H9 (cell line): ENCODE data around the gene DGKG. TPM values are rescaled to one million over a fixed set of nuclear protein-coding genes. Genes with fewer than 3 reads are reported as not detected.

Experiments
- DNase-seq: peaks from one replicate; pipeline ENCODE4 v3.0.0-alpha.2; 2017
- H2AFZ ChIP-seq: one replicate; pipeline ENCODE4 v1.6.1; 2013; ENCODE audit warnings: mild to moderate bottlenecking, low read length, control low read depth, moderate library complexity
- H2AK5ac ChIP-seq: 2 replicates; pipeline ENCODE4 v1.6.1; 2013; ENCODE audit warnings: low read length, control low read depth, mixed read lengths; ENCODE audit not compliant: insufficient read length
- H2BK120ac ChIP-seq: one replicate; pipeline ENCODE4 v1.6.1; 2013; ENCODE audit warnings: low read depth, mild to moderate bottlenecking, low read length, control low read depth, inconsistent platforms; ENCODE audit not compliant: poor library complexity, severe bottlenecking
- H2BK12ac ChIP-seq: 2 replicates; pipeline ENCODE4 v1.6.1; 2013; ENCODE audit warnings: low read length, control low read depth, mixed read lengths, low read depth; ENCODE audit not compliant: insufficient read length
- H2BK15ac ChIP-seq: 2 replicates; pipeline ENCODE4 v1.6.1; 2013; ENCODE audit warnings: low read depth, low read length, control low read depth
- H2BK20ac ChIP-seq: one replicate; pipeline ENCODE4 v1.6.1; 2013; ENCODE audit warnings: low read depth, mild to moderate bottlenecking, low read length, control low read depth, inconsistent platforms; ENCODE audit not compliant: poor library complexity, severe bottlenecking
- H2BK5ac ChIP-seq: 2 replicates; pipeline ENCODE4 v1.6.1; 2013; ENCODE audit warnings: low read length, control low read depth, mixed read lengths; ENCODE audit not compliant: insufficient read length
- H3K14ac ChIP-seq: 2 replicates; pipeline ENCODE4 v1.6.1; 2013; ENCODE audit warnings: low read length, control low read depth; ENCODE audit not compliant: insufficient read depth
- H3K18ac ChIP-seq: 2 replicates; pipeline ENCODE4 v1.6.1; 2013; ENCODE audit warnings: low read depth, mild to moderate bottlenecking, mixed read lengths, low read length, control low read depth; ENCODE audit not compliant: insufficient read length
- H3K23ac ChIP-seq: 2 replicates; pipeline ENCODE4 v1.6.1; 2013; ENCODE audit warnings: low read length, control low read depth, mixed read lengths, low read depth; ENCODE audit not compliant: insufficient read length
- H3K23me2 ChIP-seq: 2 replicates; pipeline ENCODE4 v1.6.1; 2013; ENCODE audit warnings: low read depth, mild to moderate bottlenecking, mixed read lengths, low read length, control low read depth; ENCODE audit not compliant: insufficient read length, poor library complexity, severe bottlenecking
- H3K27ac ChIP-seq: 2 replicates; pipeline ENCODE4 v1.5.1; 2013; ENCODE audit warnings: low read length, control low read depth, mixed read lengths, low read depth; ENCODE audit not compliant: insufficient read length
- H3K27me3 ChIP-seq: 2 replicates; pipeline ENCODE4 v1.6.1; 2013; ENCODE audit warnings: low read length, control low read depth, inconsistent platforms; ENCODE audit not compliant: insufficient read depth
- H3K4ac ChIP-seq: 2 replicates; pipeline ENCODE4 v1.6.1; 2013; ENCODE audit warnings: low read depth, mild to moderate bottlenecking, control low read depth, inconsistent platforms, low read length, moderate library complexity
- H3K4me1 ChIP-seq: 2 replicates; pipeline ENCODE4 v1.6.1; 2013; ENCODE audit warnings: low read length, control low read depth, inconsistent platforms; ENCODE audit not compliant: insufficient read depth
- H3K4me2 ChIP-seq: 2 replicates; pipeline ENCODE4 v1.6.1; 2013; ENCODE audit warnings: low read length, control low read depth, mixed read lengths; ENCODE audit not compliant: insufficient read length, insufficient read depth
- H3K56ac ChIP-seq: 2 replicates; pipeline ENCODE4 v1.6.1; 2013; ENCODE audit warnings: low read depth, mild to moderate bottlenecking, mixed read lengths, low read length, control low read depth; ENCODE audit not compliant: insufficient read length
- H3K79me1 ChIP-seq: 2 replicates; pipeline ENCODE4 v1.6.1; 2013; ENCODE audit warnings: low read depth, mild to moderate bottlenecking, moderate library complexity, low read length, control low read depth, inconsistent platforms; ENCODE audit not compliant: insufficient read depth, poor library complexity, severe bottlenecking
- H3K79me2 ChIP-seq: 2 replicates; pipeline ENCODE4 v1.6.1; 2013; ENCODE audit warnings: low read length, control low read depth, inconsistent platforms; ENCODE audit not compliant: insufficient read depth
- H3K9ac ChIP-seq: 2 replicates; pipeline ENCODE4 v1.6.1; 2013; ENCODE audit warnings: low read length, control low read depth, mixed read lengths; ENCODE audit not compliant: insufficient read length; ENCODE audit errors: extremely low read depth
- H3K9me3 ChIP-seq: one replicate; pipeline ENCODE4 v1.6.1; 2013; ENCODE audit warnings: low read depth, low read length, inconsistent platforms; ENCODE audit not compliant: control insufficient read depth
- H3T11ph ChIP-seq: one replicate; pipeline ENCODE4 v1.6.1; 2013; ENCODE audit warnings: mild to moderate bottlenecking, low read length, control low read depth, inconsistent platforms
- H4K20me1 ChIP-seq: one replicate; pipeline ENCODE4 v1.6.1; 2013; ENCODE audit not compliant: control insufficient read depth, insufficient read length, insufficient read depth
- H4K5ac ChIP-seq: 2 replicates; pipeline ENCODE4 v1.6.1; 2013; ENCODE audit warnings: low read depth, mild to moderate bottlenecking, mixed read lengths, low read length, control low read depth; ENCODE audit not compliant: insufficient read length
- H4K8ac ChIP-seq: replicated peaks from 2 replicates; pipeline ENCODE4 v1.6.1; 2013; ENCODE audit warnings: low read length, control low read depth, mixed read lengths, low read depth; ENCODE audit not compliant: insufficient read length
- H4K91ac ChIP-seq: 2 replicates; pipeline ENCODE4 v1.6.1; 2013; ENCODE audit warnings: low read depth, mild to moderate bottlenecking, moderate library complexity, mixed read lengths, low read length, control low read depth; ENCODE audit not compliant: insufficient read length
- H3K27ac Mint-ChIP-seq, 3 experiments: 2 replicates in 2 of 3; 3 replicates in 1 of 3; pipeline ENCODE4 v1.8.0; 2020 to 2021; ENCODE audit warnings: mixed read lengths in 3 of 3, mild to moderate bottlenecking in 1 of 3, moderate library complexity in 1 of 3
- H3K27me3 Mint-ChIP-seq: 2 replicates; pipeline ENCODE4 v1.8.0; 2021; ENCODE audit warnings: low read depth, mild to moderate bottlenecking, moderate library complexity, mixed read lengths
- H3K36me3 Mint-ChIP-seq, 3 experiments: 2 replicates in 2 of 3; 3 replicates in 1 of 3; pipeline ENCODE4 v1.8.0; 2020 to 2021; ENCODE audit warnings: low read depth in 3 of 3, mixed read lengths in 3 of 3; ENCODE audit not compliant: insufficient read depth in 1 of 3
- H3K4me1 Mint-ChIP-seq, 2 experiments: 2 replicates each; pipeline ENCODE4 v1.8.0; 2020; ENCODE audit warnings: mixed read lengths in 2 of 2
- H3K4me3 Mint-ChIP-seq, 2 experiments: 2 replicates in 1 of 2; 3 replicates in 1 of 2; pipeline ENCODE4 v1.8.0; 2020 to 2021; ENCODE audit warnings: mild to moderate bottlenecking in 2 of 2, mixed read lengths in 2 of 2, moderate library complexity in 1 of 2
- H3K9me3 Mint-ChIP-seq, 2 experiments: 2 replicates in 1 of 2; 3 replicates in 1 of 2; pipeline ENCODE4 v1.8.0; 2020; ENCODE audit warnings: mild to moderate bottlenecking in 2 of 2, mixed read lengths in 2 of 2, moderate library complexity in 1 of 2
- WGBS: extraction: QIAGEN DNeasy Blood & Tissue Kit; methylation state at CpG from one replicate; pipeline ENCODE4 v1.1.7; 2013; ENCODE audit warnings: missing lambda C conversion rate, low lambda C conversion rate, mixed read lengths; ENCODE audit not compliant: insufficient read length; ENCODE audit errors: extremely low coverage; 5-methylcytosine and 5-hydroxymethylcytosine counted together
- total RNA-seq: library from RNA; stranded (reverse); gene quantifications from 2 replicates; pipeline ENCODE4 v1.2.1, GENCODE V29; 2021
- TF ChIP-seq, protein P1 (sequence below): fragments of 200-600 bp; sonication (generic); conservative IDR thresholded peaks from 3 replicates; pipeline ENCODE4 v1.8.0; 2021; ENCODE audit warnings: antibody characterized with exemption, mild to moderate bottlenecking

DGKG gene
- total RNA-seq, 1 experiment from 2014 or later: not detected

DNA sequence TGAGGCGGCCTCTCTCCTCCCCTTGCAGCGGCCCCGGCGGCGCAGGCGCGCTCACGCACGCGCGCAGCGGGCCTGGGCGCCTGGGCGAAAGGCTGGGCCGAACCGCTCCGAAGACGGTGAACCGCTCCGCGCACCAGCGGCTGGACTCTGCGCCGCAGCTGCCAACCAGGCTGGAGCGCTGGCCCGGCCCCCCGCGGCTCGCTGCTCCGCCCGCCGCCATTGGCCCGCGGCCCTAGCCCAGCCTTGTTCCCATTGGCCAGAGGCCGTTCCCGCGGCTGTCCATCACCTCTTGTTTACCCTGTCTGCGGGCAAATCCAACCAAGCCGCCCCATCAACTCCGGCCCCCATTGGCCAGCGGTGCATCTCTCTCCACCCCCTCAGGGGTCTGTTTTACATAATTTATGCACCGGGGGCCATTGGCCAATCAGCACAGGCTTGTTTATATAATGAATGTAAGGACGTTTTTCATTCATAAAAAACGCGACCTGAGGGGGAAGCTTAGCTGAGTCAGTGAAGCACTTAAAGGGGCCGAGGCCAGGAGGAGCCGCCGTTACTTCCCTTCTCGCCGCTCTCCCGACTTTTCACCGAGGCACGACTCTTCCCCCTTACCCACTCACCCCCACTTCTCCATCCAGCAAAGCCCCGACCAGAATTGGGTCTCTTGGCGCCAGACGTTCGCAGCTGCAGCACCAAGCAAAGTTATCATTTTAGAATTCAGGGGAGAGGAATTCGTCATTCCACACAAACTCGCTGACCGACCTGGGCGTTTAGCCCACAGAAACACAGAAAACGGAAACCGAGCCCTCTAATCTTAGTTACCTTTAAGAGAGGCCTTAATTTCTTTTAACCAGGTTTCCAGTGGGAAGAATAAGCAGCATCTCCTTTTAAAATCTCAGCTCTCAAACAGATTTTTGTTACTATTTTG, 252.8 kb downstream of the DGKG start, which contains the start of gene ETV5:
TSS of gene ETV5 (minus strand) at position 149 of the 925 bp plus-strand sequence. CDS start 3,221 bp downstream, outside the sequence.
- Histone ChIP-seq H4K20me1 (no peaks in the 10 kb centered on the region), H3K27ac (no peak within 1 kb of the TSS), H3K4me1 (no peaks in the 10 kb centered on the region; the same call in 1 of the 2 replicates), H2BK15ac (no peak within 1 kb of the TSS), H4K91ac (no peak within 1 kb of the TSS), H2AFZ (no peak within 1 kb of the TSS), H4K5ac (no peak within 1 kb of the TSS), H2BK120ac (no peak within 1 kb of the TSS), H3K27me3 (peaks cover 37% of the 10 kb centered on the region), H3K56ac (no peak within 1 kb of the TSS), H4K8ac (no peak within 1 kb of the TSS), H3K9me3 (no peaks in the 10 kb centered on the region), H3K18ac (peak within 1 kb of the TSS; percentile 61), H3K14ac (peak within 1 kb of the TSS; percentile 64), H3K79me2 (no peaks in the 10 kb centered on the region; the same call in 1 of the 2 replicates), H2BK5ac (no peak within 1 kb of the TSS), H3K79me1 (no peaks in the 10 kb centered on the region), H3T11ph (no peak within 1 kb of the TSS), H3K9ac (peak within 1 kb of the TSS; percentile 66), H3K4me2 (peak within 1 kb of the TSS; percentile 96), H2BK12ac (no peak within 1 kb of the TSS), H3K4ac (no peak within 1 kb of the TSS), H2AK5ac (no peak within 1 kb of the TSS), H3K23ac (no peak within 1 kb of the TSS), H2BK20ac (no peak within 1 kb of the TSS), H3K23me2 (peaks cover 13% of the 10 kb centered on the region)
- peak; percentile 100 for DNase-seq
- no CpG with 5 or more reads among the region's 63 CpGs for WGBS
- TF ChIP-seq, protein P1, sequence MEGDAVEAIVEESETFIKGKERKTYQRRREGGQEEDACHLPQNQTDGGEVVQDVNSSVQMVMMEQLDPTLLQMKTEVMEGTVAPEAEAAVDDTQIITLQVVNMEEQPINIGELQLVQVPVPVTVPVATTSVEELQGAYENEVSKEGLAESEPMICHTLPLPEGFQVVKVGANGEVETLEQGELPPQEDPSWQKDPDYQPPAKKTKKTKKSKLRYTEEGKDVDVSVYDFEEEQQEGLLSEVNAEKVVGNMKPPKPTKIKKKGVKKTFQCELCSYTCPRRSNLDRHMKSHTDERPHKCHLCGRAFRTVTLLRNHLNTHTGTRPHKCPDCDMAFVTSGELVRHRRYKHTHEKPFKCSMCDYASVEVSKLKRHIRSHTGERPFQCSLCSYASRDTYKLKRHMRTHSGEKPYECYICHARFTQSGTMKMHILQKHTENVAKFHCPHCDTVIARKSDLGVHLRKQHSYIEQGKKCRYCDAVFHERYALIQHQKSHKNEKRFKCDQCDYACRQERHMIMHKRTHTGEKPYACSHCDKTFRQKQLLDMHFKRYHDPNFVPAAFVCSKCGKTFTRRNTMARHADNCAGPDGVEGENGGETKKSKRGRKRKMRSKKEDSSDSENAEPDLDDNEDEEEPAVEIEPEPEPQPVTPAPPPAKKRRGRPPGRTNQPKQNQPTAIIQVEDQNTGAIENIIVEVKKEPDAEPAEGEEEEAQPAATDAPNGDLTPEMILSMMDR: no peak
- peaks cover 0 to 4% of the 10 kb centered on the region in 2 experiments; a peak in 3 of 5 replicates for H3K9me3 Mint-ChIP-seq
- peaks cover 24 to 27% of the 10 kb centered on the region in 2 experiments for H3K4me1 Mint-ChIP-seq
- H3K27ac Mint-ChIP-seq: peak within 1 kb of the TSS; percentile 85 to 99 (median 95); a peak in 5 of 7 replicates
- peak within 1 kb of the TSS; percentile 76 to 91 for H3K4me3 Mint-ChIP-seq
- H3K36me3 Mint-ChIP-seq: peaks cover 0 to 3% (median 0%) of the 10 kb centered on the region in 3 experiments; a peak in 2 of 7 replicates
- H3K27me3 Mint-ChIP-seq: peaks cover 92% of the 10 kb centered on the region
